ENCODE results near the gene ZNF697. TPM values are rescaled to one million over a fixed set of nuclear protein-coding genes. Genes with fewer than 3 reads are reported as not detected.

The ZNF697 gene
- total and polyA plus RNA-seq, 10 of the 15 experiments (the other 5 are each of a cell fraction or from before 2014, with no cell fraction given): 0.48 to 5.9 (median 3.0) TPM

DNA sequence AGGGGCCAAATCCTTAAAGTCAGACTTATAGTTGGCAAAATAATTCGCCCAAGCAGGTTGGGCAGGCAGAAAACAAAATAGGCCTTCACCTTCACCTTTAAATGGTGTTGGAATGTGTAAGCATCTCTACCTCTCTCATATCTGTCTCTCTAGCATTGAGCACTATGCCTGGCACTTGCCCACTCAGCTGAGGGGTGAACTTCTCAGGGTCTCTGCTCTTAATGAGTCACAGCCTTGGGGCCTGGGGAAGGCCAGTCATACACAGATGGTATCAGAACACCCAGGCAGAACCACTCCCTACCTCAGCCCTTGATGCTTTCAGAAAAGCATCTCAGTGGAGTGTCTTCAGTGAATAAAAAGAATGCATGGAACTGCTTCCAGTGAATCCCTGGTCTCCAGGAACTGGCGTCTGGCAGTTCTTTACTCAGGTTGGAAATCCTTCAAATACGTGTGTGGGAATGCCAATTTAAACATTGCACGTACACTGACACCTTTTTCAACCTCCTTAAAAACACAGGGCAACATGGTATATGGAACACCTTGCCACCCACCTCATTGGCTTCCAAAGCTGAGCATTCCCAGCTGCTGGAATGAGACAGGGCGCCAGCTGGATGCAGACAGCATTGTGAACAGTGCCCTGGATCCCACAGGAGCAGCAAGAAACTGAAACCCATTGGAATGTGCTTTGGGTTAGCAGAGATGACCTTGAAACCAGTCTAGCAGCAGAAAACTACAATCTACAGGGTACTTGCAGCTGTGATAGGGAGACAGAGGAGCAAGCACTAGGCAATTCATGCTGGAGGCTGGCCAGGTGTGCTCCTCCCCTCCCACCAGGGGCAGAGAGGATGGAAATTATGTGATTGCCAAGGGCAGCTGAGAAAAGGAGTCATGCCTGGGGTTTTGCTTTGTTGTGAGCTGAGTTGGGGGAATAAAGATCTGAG, 30.0 kb downstream of the ZNF697 start:
- ATAC-seq: no peak
- DNase-seq (ENCODE audit: low read depth, low spot score): no peak
- H3K9me3 ChIP-seq (replicated peaks; ENCODE audit: control insufficient read depth, insufficient read depth, low read length): no peaks in the 10 kb centered on the region; the same call in 2 of the 3 replicates
- TF ChIP-seq BCL11A (IDR thresholded peaks at IDR 0.05; ENCODE audit: low read depth, low read length): no peak
- no peak for TF ChIP-seq BMI1 (IDR thresholded peaks at IDR 0.05; ENCODE audit: borderline replicate concordance)
- no peak for TF ChIP-seq NRF1 (conservative IDR thresholded peaks at IDR 0.05; ENCODE audit: low read depth, low read length)
- no peak for TF ChIP-seq IRF4 (IDR thresholded peaks at IDR 0.05; ENCODE audit: low read depth, low read length)
- TF ChIP-seq GATAD2B (conservative IDR thresholded peaks at IDR 0.05; ENCODE audit: low read depth): no peak
- TF ChIP-seq ELK1 (IDR thresholded peaks at IDR 0.05; ENCODE audit: low read depth, low read length): no peak
- no peak for TF ChIP-seq ESRRA (IDR thresholded peaks at IDR 0.05; ENCODE audit: low read length)
- no peak for TF ChIP-seq ZZZ3 (IDR thresholded peaks at IDR 0.05; ENCODE audit: control insufficient read depth, insufficient read length, low read depth)
- TF ChIP-seq SKIL (IDR thresholded peaks at IDR 0.05; ENCODE audit: low read depth, poor library complexity, severe bottlenecking): no peak
- no peak for TF ChIP-seq MTA3 (IDR thresholded peaks at IDR 0.05; ENCODE audit: borderline replicate concordance, low read length)
- TF ChIP-seq SREBF2 (IDR thresholded peaks at IDR 0.05; ENCODE audit: low read length): no peak
- TF ChIP-seq, protein P1, sequence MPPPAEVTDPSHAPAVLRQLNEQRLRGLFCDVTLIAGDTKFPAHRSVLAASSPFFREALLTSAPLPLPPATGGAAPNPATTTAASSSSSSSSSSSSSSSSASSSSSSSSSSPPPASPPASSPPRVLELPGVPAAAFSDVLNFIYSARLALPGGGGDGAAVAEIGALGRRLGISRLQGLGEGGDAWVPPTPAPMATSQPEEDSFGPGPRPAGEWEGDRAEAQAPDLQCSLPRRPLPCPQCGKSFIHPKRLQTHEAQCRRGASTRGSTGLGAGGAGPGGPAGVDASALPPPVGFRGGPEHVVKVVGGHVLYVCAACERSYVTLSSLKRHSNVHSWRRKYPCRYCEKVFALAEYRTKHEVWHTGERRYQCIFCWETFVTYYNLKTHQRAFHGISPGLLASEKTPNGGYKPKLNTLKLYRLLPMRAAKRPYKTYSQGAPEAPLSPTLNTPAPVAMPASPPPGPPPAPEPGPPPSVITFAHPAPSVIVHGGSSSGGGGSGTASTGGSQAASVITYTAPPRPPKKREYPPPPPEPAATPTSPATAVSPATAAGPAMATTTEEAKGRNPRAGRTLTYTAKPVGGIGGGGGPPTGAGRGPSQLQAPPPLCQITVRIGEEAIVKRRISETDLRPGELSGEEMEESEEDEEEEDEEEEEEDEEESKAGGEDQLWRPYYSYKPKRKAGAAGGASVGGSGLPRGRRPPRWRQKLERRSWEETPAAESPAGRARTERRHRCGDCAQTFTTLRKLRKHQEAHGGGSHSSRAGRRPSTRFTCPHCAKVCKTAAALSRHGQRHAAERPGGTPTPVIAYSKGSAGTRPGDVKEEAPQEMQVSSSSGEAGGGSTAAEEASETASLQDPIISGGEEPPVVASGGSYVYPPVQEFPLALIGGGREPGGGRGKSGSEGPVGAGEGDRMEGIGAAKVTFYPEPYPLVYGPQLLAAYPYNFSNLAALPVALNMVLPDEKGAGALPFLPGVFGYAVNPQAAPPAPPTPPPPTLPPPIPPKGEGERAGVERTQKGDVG (CRISPR knock-in tag; IDR thresholded peaks at IDR 0.05): no peak
- TF ChIP-seq, protein P2, sequence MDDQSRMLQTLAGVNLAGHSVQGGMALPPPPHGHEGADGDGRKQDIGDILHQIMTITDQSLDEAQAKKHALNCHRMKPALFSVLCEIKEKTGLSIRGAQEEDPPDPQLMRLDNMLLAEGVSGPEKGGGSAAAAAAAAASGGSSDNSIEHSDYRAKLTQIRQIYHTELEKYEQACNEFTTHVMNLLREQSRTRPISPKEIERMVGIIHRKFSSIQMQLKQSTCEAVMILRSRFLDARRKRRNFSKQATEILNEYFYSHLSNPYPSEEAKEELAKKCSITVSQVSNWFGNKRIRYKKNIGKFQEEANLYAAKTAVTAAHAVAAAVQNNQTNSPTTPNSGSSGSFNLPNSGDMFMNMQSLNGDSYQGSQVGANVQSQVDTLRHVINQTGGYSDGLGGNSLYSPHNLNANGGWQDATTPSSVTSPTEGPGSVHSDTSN (IDR thresholded peaks at IDR 0.05; ENCODE audit: insufficient replicate concordance, low read depth, low read length): no peak
- no peak for TF ChIP-seq FOXM1 (IDR thresholded peaks at IDR 0.05; ENCODE audit: low read depth, low read length)
- TF ChIP-seq SIX5 (IDR thresholded peaks at IDR 0.05; ENCODE audit: low read depth, low read length, severe bottlenecking): no peak
- ChIA-PET SMC1A (ENCODE audit: uncharacterized antibody, unreplicated experiment) (interaction anchor here (1.0 to 7.4 kb wide), 7 partner anchors 12 to 57 kb away, joined by 3 to 124 read pairs (median 10); no protein-coding TSS in a partner anchor), POLR2A (interaction anchor here (1.4 kb wide), 1 partner anchor 44 kb away, joined by 3 read pairs; no protein-coding TSS in a partner anchor), RAD21 (ENCODE audit: unreplicated experiment) (interaction anchor here (2.3 to 5.1 kb wide), 3 partner anchors 43 to 57 kb away, joined by 6 to 69 read pairs (median 24); no protein-coding TSS in a partner anchor), CTCF (interaction anchor here (1.1 to 14.9 kb wide), 4 partner anchors 41 to 254 kb away, joined by 3 to 446 read pairs (median 110); no protein-coding TSS in a partner anchor)
- H3K9ac ChIP-seq (ENCODE audit: control insufficient read depth, insufficient read depth, low read length): no peak overlapping the region
- WGBS (ENCODE audit: insufficient coverage, insufficient replicate concordance, low lambda C conversion rate, missing lambda C conversion rate): 22% methylated on average over 5 of the region's 5 CpGs
- no peak overlapping the region for H3K4me3 ChIP-seq
- no peaks in the 10 kb centered on the region for H3K27me3 ChIP-seq (replicated peaks in 1 of 2; ENCODE audit: control insufficient read depth in 2 of 2, insufficient read depth in 2 of 2, low read length in 1 of 2)
- no peaks in the 10 kb centered on the region for H3K4me1 ChIP-seq (ENCODE audit: control insufficient read depth, insufficient read depth, low read length)
- FAIRE-seq: no peak
- no peaks in the 10 kb centered on the region for H4K20me1 ChIP-seq (ENCODE audit: control insufficient read depth, insufficient read depth)
- in situ Hi-C loops (cut with MboI): no loop called here
- H3K4me2 ChIP-seq (ENCODE audit: control insufficient read depth, insufficient read depth): no peak overlapping the region
- intact Hi-C loops (cut with micrococcal nuclease; ENCODE audit: unreplicated experiment): no loop called here
- no peaks in the 10 kb centered on the region for H3K79me2 ChIP-seq (ENCODE audit: control insufficient read depth, insufficient read depth, low read length)
- BruUV-seq (replicated peaks): no TSS peak
- no peak overlapping the region for H2AFZ ChIP-seq (ENCODE audit: control insufficient read depth, low read depth, low read length)
- peaks cover 0 to 3% of the 10 kb centered on the region in 2 experiments; a peak in 2 of 4 replicates for H3K36me3 ChIP-seq (ENCODE audit: control insufficient read depth in 2 of 2, insufficient read depth in 2 of 2, low read length in 1 of 2)
- no peak overlapping the region for H3K27ac ChIP-seq (ENCODE audit: control insufficient read depth, insufficient read depth)

Data from GM12878 (cell line).